Measurements from ENCODE around the gene C6orf163. TPM values are rescaled to one million over a fixed set of nuclear protein-coding genes. Genes with fewer than 3 reads are reported as not detected.

C6orf163 gene
- total and polyA plus RNA-seq, 10 of the 15 experiments (the other 5 are each of a cell fraction or from before 2014, with no cell fraction given), result 0.56 to 3.7 (median 1.2) TPM

DNA sequence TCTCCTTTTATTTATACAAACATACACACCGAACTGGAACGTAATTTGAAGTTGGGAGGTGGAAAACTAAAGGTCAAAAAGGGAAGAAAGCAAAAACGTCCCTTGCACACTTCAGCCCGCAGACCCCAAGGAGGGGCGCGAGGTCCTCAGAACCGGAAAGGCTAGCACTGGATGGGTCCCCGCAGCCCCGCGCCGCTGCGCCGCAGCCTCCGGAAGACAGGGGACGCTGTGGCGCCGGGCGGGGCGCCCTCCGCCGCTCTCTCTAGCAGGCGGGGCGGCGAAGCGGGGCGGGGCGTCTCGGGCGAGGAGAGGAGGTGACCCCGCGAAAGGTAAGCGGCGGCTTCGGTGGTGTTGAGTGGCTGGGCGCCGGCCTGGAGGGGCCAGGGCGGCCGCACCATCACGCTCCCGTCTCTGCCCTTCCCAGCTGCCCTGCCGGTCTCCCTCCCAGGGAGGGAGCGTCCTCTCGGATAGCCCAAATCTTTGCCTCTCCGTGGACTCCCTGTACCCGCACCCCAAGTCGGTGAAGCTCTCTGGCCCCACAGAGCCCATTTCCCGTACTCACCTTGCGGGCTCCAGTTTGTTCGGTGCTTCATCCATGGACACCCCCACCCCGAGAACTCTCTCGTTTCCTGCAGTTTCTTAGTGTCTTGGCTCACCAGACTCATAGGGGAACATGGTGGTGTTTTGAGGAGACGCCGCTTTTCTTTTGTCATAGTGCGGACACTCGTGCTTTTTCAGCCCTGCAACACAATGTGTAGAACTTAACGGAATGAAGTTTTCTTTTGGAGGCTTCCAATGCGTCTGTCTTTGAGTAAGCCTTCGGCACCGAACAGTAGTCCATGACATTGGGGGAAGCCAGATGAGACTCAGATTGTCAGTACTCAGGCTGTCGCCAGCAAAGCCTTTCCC lies 22.1 kb upstream of the C6orf163 start, which contains the start of gene SMIM8 (continued):
- TF ChIP-seq STAT3 (IDR thresholded peaks at IDR 0.05; ENCODE audit: low read depth, low read length) (no peak), MXI1 (IDR thresholded peaks at IDR 0.05; ENCODE audit: low read depth, low read length) (no peak), SPI1 (IDR thresholded peaks at IDR 0.05; ENCODE audit: borderline replicate concordance, insufficient read depth, low read depth, low read length) (no peak), MEF2B (IDR thresholded peaks at IDR 0.05; ENCODE audit: partially characterized antibody, poor library complexity, severe bottlenecking) (no peak), ZNF274 (IDR thresholded peaks at IDR 0.05; ENCODE audit: insufficient read depth, insufficient read length) (no peak), RAD51 (IDR thresholded peaks at IDR 0.05) (no peak), NR2C2 (IDR thresholded peaks at IDR 0.05; ENCODE audit: borderline replicate concordance, control insufficient read depth, insufficient read length, low read depth) (no peak), HCFC1 (IDR thresholded peaks at IDR 0.05; ENCODE audit: low read length) (peak; percentile 63), TAF1 (IDR thresholded peaks at IDR 0.05; ENCODE audit: borderline replicate concordance, low read depth, low read length) (peak; percentile 83; the same call in 1 of the 2 replicates), CHD2 (IDR thresholded peaks at IDR 0.05; ENCODE audit: borderline replicate concordance, low read depth, low read length) (no peak), HDGF (IDR thresholded peaks at IDR 0.05) (0 out of 2 replicates have a peak, but pooled peaks have one; percentile 35), MYB (IDR thresholded peaks at IDR 0.05; ENCODE audit: borderline replicate concordance, low read depth, low read length) (no peak), NR2F1 (conservative IDR thresholded peaks at IDR 0.05) (peak; percentile 70), STAT1 (conservative IDR thresholded peaks at IDR 0.05) (0 out of 2 replicates have a peak, but pooled peaks have one; percentile 53), TCF12 (IDR thresholded peaks at IDR 0.05; ENCODE audit: low read depth, low read length) (0 out of 2 replicates have a peak, but pooled peaks have one; percentile 15), SRF (IDR thresholded peaks at IDR 0.05; ENCODE audit: low read depth in 2 of 2, low read length in 2 of 2) (0 out of 4 replicates have a peak, but pooled peaks of 1 of the 2 experiments have one; percentile 58), CREB1 (IDR thresholded peaks at IDR 0.05; ENCODE audit: low read depth) (no peak; the same call in 1 of the 2 replicates), HDAC6 (IDR thresholded peaks at IDR 0.05; ENCODE audit: unreplicated experiment) (no peak), RFX5 (IDR thresholded peaks at IDR 0.05; ENCODE audit: low read depth, low read length) (no peak), SREBF2 (IDR thresholded peaks at IDR 0.05; ENCODE audit: low read length) (no peak)
- TF ChIP-seq, protein P1, sequence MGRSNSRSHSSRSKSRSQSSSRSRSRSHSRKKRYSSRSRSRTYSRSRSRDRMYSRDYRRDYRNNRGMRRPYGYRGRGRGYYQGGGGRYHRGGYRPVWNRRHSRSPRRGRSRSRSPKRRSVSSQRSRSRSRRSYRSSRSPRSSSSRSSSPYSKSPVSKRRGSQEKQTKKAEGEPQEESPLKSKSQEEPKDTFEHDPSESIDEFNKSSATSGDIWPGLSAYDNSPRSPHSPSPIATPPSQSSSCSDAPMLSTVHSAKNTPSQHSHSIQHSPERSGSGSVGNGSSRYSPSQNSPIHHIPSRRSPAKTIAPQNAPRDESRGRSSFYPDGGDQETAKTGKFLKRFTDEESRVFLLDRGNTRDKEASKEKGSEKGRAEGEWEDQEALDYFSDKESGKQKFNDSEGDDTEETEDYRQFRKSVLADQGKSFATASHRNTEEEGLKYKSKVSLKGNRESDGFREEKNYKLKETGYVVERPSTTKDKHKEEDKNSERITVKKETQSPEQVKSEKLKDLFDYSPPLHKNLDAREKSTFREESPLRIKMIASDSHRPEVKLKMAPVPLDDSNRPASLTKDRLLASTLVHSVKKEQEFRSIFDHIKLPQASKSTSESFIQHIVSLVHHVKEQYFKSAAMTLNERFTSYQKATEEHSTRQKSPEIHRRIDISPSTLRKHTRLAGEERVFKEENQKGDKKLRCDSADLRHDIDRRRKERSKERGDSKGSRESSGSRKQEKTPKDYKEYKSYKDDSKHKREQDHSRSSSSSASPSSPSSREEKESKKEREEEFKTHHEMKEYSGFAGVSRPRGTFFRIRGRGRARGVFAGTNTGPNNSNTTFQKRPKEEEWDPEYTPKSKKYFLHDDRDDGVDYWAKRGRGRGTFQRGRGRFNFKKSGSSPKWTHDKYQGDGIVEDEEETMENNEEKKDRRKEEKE (IDR thresholded peaks at IDR 0.05), result no peak
- TF ChIP-seq, protein P2, sequence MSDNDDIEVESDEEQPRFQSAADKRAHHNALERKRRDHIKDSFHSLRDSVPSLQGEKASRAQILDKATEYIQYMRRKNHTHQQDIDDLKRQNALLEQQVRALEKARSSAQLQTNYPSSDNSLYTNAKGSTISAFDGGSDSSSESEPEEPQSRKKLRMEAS (IDR thresholded peaks at IDR 0.05; ENCODE audit: low read depth, low read length), result no peak
- TF ChIP-seq, protein P3, sequence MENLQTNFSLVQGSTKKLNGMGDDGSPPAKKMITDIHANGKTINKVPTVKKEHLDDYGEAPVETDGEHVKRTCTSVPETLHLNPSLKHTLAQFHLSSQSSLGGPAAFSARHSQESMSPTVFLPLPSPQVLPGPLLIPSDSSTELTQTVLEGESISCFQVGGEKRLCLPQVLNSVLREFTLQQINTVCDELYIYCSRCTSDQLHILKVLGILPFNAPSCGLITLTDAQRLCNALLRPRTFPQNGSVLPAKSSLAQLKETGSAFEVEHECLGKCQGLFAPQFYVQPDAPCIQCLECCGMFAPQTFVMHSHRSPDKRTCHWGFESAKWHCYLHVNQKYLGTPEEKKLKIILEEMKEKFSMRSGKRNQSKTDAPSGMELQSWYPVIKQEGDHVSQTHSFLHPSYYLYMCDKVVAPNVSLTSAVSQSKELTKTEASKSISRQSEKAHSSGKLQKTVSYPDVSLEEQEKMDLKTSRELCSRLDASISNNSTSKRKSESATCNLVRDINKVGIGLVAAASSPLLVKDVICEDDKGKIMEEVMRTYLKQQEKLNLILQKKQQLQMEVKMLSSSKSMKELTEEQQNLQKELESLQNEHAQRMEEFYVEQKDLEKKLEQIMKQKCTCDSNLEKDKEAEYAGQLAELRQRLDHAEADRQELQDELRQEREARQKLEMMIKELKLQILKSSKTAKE (IDR thresholded peaks at IDR 0.05; ENCODE audit: low read depth, poor library complexity, severe bottlenecking), result no peak
- TF ChIP-seq, protein P4, sequence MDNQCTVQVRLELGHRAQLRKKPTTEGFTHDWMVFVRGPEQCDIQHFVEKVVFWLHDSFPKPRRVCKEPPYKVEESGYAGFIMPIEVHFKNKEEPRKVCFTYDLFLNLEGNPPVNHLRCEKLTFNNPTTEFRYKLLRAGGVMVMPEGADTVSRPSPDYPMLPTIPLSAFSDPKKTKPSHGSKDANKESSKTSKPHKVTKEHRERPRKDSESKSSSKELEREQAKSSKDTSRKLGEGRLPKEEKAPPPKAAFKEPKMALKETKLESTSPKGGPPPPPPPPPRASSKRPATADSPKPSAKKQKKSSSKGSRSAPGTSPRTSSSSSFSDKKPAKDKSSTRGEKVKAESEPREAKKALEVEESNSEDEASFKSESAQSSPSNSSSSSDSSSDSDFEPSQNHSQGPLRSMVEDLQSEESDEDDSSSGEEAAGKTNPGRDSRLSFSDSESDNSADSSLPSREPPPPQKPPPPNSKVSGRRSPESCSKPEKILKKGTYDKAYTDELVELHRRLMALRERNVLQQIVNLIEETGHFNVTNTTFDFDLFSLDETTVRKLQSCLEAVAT (IDR thresholded peaks at IDR 0.05), result 0 out of 2 replicates have a peak, but pooled peaks have one; percentile 24
